ENCODE data around the gene STRN3. TPM values are rescaled to one million over a fixed set of nuclear protein-coding genes. Genes with fewer than 3 reads are reported as not detected.

Gene STRN3
- polyA plus RNA-seq, 1 donor = 47.6 TPM

DNA sequence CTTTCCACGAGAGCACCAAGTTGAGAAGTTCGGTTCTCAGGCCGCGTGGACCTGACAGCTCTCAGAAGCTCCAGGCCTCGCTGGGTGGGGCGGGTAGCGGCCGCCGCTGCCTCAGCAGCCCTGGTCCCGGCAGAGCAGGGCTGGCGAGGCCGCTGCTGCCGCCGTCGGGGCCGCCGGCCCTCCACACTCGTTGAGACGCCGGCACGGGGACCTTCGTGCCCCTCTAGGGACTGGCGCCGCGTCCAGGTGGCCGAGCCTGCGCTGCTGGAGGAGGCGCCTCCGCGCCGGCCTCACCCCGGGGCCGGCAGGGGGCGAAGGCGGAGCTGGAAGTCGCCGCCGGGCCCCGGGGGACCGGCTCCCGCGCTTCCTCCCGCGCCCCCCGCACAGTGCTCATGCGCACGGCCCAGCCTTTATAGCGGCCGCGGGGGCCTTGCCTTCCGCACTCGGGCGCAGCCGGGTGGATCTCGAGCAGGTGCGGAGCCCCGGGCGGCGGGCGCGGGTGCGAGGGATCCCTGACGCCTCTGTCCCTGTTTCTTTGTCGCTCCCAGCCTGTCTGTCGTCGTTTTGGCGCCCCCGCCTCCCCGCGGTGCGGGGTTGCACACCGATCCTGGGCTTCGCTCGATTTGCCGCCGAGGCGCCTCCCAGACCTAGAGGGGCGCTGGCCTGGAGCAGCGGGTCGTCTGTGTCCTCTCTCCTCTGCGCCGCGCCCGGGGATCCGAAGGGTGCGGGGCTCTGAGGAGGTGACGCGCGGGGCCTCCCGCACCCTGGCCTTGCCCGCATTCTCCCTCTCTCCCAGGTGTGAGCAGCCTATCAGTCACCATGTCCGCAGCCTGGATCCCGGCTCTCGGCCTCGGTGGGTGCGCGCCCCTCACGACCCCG, 151.8 kb downstream of the STRN3 start, which contains the start of gene COCH:
TSS of gene COCH (plus strand) at position 440 of the 879 bp plus-strand sequence. CDS start at position 820, 380 bp downstream.
- DNase-seq (ENCODE audit: low read depth) = no peak

DNA sequence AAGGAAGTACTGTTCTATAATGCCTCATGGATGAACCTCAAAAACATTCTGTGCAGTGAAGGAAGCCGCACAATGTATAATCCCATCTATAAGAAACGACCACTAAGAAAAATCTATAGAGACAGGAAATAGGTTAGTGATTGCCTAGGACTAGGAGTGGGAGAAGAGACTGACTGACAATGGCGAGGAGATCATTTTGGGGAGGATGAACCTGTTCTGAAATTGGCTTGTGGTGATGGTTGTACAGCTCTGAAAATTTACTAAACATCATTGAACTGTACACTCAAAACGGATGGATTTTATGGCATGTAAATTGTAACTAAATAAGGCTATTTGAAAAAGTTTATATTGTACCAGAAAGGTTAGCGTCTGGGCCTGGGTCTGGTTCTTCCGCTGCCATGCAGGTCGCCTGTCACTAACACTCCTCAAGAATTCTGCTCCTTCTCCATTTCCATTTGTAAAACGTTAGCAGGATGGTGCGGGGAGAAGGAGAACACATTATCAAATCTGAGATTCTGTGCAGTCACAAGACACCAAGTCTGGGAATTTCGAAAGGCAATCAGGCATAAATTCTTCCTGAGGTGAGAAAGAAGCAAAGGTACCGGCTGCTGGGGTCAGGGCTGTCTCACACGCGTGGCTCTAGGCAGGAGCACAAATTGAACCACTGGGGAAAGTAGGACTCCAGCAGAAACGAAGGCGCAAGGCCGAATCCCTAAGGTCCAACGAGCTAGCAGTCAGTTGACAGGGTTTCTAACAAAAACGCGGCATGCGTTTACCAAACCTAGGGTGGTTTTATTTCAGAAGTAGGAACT, 152.7 kb downstream of the STRN3 start:
- no peak for DNase-seq (ENCODE audit: low read depth)

DNA sequence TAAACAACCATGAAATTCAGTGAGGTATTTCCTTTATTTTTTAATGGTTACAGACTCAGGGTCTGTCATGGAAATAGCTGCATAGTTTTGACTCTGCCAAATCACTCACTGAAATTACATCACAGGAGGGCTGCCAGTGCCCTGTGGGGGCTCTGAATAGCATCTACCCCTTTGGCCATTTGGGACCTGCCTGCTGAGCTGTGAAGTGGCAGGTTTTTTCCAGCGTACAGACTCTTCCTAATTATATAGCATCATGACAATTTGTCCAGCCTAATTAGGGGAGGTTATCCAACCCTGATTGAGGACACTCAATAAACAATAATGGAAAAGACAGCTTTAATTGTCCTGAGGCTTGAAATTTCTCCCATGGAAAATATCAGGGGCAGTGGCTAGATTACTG, 153.6 kb downstream of the STRN3 start:
- DNase-seq (ENCODE audit: low read depth) = no peak

DNA sequence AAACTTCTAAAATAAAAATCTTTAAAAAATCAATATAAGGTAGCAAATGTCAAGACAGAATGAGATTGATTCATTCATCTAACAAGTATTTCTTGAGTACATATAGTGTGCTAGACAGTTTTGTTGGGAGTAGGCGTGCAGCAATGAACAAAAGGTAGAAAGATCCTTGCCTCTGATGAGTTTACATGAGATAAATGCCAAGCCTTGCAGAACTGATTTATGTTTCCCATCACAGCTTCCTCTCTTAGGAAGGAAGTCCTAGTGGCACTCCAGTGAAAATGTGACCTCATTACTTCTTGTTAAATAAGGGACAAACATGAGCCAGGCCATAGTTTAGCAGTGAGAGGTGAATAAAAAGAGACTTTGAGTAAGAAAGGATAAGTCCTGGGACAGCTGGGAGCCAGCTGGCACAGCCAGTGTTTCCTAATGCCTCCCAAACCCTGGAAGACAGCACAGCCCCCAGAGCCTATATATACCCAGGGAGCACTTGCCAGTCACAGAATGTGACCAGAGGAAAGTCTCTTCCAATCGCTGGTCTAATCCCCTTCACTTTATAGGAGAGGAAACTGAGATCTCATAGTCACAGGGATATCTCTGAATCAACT, 156.5 kb downstream of the STRN3 start:
- no peak for DNase-seq (ENCODE audit: low read depth)

DNA sequence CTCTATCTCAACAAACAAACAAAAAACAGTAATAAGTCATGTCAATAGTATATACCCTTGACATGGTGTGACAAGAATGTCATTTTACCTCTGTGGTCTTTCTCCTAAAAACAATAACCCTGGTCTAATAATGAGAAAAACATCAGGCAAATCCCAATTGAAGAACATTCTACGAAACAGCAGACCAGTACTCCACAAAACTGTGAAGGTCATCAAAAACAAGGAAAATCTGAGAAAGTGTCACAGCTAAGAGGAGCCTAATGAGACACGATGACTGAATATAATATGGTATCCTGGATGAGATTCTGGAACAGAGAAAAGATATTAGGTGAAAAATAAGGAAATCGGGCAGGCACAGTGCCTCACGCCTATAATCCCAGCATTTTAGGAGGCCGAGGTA, 157.4 kb downstream of the STRN3 start:
- no peak for DNase-seq (ENCODE audit: low read depth)

DNA sequence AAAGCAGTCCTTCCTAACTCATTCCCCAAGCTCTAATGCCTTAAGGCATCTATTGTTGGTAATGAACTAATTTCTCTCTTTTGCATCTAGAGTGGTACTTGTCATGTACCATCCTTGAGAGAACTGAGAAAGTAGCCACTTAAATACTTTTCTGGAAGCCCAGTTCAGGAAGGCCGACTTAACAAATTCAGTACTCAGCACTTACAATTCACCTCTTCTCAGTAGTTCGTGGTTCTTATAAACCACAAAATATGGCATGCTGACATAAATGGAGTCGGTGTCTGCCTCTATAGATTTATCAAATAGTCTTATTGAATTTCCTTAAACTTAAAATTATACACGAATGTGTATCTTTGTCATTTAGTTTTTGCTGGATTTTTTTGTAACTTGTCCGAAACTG, 161.2 kb downstream of the STRN3 start:
- DNase-seq (ENCODE audit: low read depth) = no peak

DNA sequence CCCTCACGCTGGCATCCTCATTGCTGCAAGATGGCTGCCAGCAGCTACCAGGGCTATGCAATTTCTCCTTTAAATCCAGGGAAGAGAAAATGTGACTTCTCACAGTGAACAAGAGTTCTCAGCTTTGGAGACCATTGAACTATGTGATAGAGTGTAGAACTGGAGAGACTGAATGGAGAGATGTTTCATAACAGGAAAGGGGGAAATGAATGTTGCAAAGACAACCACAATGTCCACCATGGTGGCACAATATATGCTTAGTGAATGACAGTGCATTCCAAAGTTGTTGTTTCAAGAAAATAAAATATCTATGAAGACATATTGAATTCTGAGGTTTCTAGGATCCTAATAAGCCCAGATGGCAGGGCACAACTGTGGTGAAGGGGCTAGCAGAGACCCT, 165.0 kb downstream of the STRN3 start:
- no peak for DNase-seq (ENCODE audit: low read depth)

DNA sequence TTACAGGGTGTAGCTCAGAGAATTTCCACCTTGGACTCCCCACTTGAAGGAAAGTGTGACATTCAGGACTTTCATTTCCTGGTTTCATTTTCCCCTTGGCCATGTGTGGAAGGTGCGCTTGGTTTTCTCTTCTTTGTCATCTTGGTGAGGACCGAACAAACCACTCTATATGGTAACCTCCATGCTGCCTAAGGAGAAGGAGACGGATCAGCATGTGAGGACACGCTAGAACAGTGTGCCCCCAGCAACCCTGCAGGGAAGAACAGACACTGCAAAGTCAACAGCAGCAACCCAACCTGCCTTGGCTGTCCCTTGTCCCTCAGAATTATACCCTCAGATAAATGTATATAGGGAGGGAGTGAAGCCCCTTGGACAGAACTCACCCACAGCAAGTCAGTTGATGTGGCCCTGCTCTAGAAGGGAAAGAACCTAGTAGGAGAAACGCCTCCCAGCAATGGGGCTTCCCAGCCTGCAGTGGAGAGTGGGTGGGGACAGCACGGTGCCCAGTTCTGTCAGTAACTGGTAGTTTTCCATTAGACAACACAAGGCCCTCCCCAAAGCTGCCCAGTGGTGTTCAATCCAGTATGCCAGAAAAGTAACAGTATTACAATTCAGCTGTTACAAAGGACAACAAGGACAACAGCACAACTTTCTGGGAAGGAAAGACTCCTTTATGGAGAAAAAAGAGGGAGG, 170.7 kb downstream of the STRN3 start:
- no peak for DNase-seq (ENCODE audit: low read depth)

DNA sequence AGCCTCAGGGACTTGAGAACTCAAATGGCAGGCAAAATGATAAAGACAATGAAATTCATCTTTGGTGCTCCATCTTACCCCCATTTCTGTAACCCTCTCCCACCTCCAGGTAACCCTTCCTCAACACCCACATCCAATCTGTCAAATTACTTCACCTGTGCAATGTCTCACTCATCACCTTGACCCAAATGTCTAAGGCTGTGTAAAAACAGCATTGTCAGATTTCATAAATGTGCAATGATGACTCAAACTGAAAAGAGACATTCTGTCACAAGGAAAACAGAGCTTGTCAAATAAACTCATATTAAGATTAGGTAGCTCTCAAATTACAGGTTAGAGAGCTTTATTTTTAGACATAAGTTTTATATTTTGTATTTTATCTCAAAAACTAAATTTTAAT, 171.7 kb downstream of the STRN3 start:
- no peak for DNase-seq (ENCODE audit: low read depth)

DNA sequence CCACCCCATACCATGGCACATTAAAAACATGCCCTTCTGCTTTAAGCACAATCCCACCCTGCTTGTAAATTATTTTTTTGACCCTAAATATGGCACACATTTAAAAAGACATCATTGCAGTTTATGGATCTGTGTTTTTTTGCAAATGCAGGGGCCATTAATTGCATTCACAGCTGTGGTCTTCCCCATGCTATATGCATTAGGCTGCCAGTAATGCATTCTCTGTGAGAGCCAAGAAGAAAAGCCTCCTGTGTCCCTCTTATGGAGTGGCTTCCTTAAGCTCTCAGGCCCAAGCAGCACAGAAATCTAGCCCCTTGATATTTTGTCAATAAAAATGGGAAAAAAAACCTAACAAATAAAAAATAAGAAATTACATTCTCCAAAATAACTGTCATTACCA, 172.2 kb downstream of the STRN3 start:
- DNase-seq (ENCODE audit: low read depth) = no peak

DNA sequence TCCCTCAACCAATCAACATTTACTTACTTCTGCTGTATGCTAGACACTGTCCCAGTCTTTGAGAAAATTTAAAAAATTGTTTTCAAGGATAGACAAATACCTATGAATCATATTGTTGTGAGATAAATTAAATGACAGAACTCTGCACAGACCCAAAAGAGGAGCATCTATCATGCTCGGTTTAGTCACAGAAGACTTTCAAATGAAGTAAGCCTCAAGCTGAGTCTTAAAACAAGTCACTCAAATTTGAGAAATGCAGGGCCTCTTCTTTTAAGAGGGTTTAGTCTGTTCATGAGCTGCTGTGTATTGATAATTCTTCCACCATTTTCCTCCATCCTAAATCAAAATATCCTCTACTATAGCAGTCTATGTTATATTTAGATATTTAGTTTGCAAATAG, 176.2 kb downstream of the STRN3 start:
- DNase-seq (ENCODE audit: low read depth) = no peak

DNA sequence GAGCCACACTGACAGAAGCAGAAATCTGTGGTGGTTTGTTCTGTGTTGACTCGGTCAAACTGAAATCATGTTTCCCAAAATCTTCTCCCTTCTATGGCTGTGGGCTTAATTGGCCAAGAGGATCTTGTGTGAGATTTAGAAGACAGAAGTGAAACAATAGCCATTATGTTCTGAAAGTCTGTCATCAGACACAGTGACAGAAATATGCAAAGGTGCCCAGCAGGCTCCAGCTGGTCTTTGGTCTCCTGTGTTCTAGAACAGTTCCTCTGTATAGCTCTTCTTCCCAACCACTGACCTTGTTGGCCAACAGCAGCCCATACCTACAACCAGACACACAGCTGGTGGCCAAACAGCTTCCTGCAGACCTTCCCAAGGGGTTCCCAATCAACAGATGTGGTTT, 176.8 kb downstream of the STRN3 start:
- DNase-seq (ENCODE audit: low read depth) = no peak

DNA sequence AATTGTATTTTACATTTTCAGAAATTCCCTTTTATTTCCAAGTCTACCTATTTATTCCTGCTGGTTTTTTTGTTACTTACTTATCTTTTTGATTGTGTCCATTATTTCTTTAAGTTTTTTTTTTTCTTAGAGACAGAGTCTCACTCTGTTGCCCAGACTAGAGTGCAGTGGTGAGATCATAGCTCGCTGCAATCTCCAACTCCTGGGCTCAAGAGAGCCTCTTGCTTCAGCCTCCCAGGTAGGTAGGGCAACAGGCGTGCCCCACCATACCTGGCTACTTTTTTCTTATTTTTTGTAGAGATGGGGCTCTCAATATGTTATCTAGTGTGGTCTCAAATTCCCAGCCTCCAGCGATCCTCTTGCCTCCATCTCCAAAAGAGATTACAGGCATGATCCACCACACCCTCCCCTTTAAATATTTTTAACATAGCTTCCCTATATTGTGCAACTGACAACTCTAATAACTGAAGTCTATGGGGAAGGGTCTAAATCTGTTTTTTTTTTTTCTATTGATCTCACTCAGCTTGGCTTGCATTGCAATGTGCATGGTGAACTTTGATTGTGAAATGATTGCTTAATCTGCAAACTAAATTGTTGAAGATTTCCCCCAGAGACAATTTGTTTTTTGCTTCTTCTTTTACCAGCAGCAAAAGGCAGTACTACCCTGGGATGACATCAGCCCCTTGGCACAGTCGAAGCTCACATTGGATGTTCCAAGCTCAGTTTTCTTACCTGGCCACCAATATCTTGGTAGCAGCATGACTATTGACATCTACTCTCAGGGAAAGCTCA, 177.5 kb downstream of the STRN3 start:
- DNase-seq (ENCODE audit: low read depth) = no peak

Other genes starting within 250 kb of the STRN3 start
- 6.9 TPM for gene COCH, start 151.8 kb downstream of the STRN3 start, polyA plus RNA-seq (ENCODE audit: insufficient read length)
- 13.5 TPM for gene AP4S1, start 730 bp downstream of the STRN3 start, polyA plus RNA-seq (ENCODE audit: insufficient read length)
- 105 TPM for gene HECTD1, start 181.4 kb upstream of the STRN3 start, polyA plus RNA-seq (ENCODE audit: insufficient read length)